Caki2 (cell line): ENCODE measurements around the gene ATP5F1B. TPM values are rescaled to one million over a fixed set of nuclear protein-coding genes. Genes with fewer than 3 reads are reported as not detected.

Experiments used
- DNase-seq: peaks from one replicate; pipeline ENCODE4 v3.0.0-alpha.2; 2015; ENCODE audit warnings: low read depth
- in situ Hi-C: cut with HindIII; loops from 2 replicates; pipeline ENCODE4 v1.10.0; 2016; ENCODE audit warnings: low sequenced_read_pairs, low pct_unique_long_range_greater_than_20kb, mixed read lengths
- total RNA-seq: library from RNA; depleted of rRNA; stranded (reverse); fragments of >200 nt; shearing (Covaris generic); gene quantifications from 2 replicates; pipeline ENCODE4 v1.2.3, GENCODE V29; 2014; ENCODE audit warnings: low replicate concordance; rRNA removed

Gene ATP5F1B
- 164 and 175 TPM in 2 replicates for total RNA-seq

DNA sequence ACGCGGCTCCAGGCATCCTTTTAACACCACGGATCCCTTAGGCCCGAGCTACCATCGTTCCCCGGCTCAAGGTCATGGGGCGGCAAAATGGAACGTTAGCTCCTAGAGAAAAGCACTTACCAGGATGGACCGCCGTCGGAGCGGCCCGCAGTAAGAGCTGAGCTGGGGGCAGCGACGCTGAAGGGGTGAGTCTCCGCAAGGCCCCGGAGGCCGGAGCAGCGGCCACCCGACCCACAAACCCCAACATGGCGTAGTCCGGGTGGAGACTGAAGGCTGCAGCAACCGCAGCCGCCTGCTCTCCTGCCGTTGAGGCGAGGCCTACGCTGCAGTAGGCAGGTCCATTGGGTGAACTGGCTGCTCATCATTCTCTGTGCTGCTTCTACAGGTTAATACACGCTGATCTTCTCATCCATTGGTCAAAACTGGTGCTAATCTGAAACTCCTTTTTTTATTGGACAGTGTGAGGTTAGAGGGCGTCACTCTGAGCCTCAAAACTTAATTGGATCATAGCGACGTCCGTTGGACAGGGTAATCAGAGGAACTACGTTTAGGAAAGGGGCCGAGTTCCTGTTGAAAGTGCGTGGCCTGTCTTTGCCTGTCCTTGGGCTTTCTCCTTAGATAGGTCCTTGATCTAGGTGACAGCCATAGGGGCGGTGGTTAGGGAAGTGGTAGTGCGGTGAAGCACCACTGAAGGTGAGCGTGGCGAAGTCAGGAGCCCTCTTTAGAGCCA, at the start of gene ATP5F1B:
Gene ATP5F1B (minus strand): TSS at position 268 of the 730 bp plus-strand sequence. CDS start 21 bp downstream, at position 247.
- in situ Hi-C loops, result no loop called here
- peak; percentile 100 for DNase-seq

DNA sequence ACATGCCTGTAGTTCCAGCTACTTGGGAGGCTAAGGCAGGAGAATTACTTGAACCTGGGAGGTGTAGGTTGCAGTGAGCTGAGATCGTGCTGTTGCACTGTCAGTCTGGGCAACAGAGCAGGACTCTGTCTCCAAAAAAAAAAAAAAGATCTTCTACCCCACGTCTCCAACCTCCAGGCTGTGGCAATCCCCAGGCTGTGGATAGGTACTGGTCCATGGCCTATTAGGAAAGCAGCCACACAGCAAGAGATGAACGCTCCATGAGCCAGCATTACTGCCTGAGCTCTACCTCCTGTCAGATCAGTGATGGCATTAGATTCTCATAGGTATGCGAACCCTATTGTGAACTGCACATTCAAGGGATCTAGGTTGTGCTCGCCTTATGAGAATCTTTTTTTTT, 48.4 kb upstream of the ATP5F1B start:
- in situ Hi-C loops, result no loop called here
- DNase-seq, result no peak

DNA sequence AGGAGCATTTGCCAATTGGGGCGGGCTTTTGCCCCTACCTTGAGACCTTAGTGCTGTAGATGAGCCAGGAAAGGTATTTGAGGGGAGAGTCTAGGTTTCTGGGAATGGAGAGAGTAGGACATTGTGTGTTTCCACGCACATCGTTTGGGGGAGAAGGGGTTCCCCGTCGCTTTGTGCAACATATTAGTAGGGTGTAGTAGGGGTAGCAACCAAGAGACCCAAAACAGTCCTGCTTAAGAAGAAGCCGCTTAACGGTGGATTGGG, 43.0 kb upstream of the ATP5F1B start:
- no peak for DNase-seq
- in situ Hi-C loops, result no loop called here

DNA sequence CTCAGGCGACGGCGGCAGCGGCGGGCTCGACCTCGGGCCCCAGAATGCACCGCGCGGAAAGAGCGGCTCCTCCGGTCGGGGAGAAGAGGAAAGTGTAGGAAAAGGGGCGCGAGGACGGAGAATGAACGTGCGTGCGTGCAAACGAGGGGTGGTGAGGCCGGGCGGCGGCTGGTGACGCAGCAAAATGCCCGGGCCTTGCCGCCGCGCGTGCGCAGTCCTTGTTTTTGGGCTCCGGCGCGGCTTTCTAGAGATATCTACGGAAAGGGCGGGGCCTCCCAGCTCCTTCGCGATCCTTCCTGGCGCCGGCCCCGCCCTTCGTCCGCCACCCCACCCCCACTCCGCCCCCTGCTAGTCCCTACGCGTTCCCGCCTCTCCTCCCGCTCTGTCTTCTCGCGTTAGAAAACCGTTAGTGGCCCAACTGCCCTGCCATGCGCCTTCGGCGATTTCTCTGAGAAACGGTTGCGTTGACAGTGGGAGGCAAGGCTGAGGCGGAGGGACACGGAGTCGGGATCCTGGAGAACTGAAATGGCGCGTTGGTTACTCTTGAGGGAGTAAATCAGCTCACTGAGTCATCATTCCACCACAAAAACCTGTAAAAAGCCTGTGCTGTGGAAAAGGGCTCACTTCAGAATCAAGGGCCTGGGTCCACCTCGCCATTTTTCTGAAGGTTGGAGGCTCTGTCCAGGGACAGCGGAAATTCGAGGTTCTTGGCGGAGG, 42.5 kb upstream of the ATP5F1B start, which contains the start of gene PTGES3:
Gene PTGES3 (minus strand): TSS at position 156 of the 717 bp plus-strand sequence. CDS start 285 bp downstream, outside the sequence.
- in situ Hi-C loops, result no loop called here
- peak; percentile 99 for DNase-seq

DNA sequence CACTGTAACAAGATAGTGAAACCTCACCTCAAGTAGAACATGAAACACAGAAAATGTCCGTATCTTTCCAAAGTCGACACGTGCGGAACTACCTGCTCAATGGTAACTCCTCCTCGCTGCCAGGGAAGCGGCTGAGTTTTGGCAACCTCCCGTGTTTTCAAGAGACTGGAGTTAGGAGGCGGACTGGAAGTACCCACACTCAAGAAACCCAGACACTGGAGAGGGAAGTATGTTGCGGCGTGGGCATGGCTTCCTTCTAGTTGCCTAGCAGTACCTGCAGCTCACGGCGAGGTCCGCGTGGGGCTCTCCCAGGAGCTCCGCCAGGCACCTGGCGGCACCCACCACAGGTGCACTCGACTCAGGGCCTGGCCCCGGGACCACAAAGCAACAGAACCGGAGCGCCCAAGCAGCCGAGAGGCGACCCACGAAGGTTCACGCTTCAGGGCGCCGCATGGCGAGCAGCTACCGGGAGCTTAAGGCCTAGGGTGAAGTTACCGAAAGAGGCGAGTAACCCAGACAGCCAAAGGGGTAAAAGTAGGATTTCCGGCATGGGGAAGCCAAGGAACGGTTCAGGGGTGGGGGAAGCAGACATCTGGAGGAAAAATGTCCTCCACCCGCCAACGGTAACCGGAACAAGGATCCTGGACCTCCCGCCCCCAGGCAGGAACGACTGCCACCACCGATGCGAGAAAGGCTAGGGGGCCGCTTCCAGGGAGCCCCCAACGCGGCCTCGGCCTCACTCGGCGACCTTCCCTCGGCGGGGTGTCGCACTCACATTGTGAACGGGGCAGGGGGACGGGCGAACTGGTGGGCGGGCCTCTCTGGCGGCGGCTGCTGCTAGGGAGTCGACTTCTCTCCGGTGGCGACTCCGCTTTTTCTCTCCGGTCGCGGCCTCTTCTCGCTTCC, 41.7 kb upstream of the ATP5F1B start:
- in situ Hi-C loops, result no loop called here
- peak; percentile 61 for DNase-seq

DNA sequence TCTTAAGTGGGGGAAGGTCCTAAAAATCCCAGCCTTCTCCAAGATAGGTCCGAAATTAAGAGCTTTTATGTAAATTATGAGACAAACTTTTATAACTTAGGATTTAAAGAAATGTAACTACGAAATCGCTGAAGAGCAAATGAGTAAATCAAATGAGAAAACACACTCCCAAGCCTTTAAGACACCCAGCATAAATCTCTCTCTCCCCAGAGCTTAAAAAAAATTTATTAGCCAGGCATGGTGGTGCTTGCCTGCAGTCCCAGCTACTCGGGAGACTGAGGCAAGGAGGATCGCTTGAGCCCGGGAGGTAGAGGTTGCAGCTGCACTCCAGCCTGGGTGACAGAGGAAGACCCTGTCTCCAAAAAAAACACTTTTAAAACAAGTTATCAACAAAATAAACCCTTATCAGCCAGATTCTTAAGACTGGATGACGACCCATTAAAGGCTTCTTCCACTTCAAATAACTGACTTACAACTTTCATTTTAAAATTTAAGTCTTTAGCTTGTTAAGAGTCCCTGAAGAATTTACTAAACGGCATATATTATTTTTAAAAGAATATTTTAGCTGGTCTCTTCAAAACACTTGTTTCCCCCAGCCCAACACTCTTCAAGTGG, 39.1 kb upstream of the ATP5F1B start:
- in situ Hi-C loops, result no loop called here
- DNase-seq, result peak; percentile 60

DNA sequence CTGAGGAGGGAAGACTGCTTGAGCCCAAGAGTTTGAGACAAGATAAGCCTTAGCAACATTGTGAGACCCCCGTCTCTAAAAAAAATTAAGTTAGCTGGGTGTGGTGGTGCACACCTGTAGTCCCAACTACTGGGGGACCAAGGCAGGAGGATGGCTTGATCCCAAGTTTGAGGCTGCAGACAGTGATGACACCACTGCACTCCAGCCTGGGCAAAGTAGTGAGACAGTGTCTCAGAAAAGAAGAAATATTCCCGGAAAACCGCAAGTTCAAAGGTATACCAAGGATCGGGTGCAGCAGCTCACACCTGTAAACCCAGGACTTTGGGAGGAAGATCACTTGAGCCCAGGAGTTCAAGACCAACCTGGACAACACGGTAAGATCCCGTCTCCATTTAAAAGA, 36.5 kb upstream of the ATP5F1B start:
- DNase-seq, result no peak

DNA sequence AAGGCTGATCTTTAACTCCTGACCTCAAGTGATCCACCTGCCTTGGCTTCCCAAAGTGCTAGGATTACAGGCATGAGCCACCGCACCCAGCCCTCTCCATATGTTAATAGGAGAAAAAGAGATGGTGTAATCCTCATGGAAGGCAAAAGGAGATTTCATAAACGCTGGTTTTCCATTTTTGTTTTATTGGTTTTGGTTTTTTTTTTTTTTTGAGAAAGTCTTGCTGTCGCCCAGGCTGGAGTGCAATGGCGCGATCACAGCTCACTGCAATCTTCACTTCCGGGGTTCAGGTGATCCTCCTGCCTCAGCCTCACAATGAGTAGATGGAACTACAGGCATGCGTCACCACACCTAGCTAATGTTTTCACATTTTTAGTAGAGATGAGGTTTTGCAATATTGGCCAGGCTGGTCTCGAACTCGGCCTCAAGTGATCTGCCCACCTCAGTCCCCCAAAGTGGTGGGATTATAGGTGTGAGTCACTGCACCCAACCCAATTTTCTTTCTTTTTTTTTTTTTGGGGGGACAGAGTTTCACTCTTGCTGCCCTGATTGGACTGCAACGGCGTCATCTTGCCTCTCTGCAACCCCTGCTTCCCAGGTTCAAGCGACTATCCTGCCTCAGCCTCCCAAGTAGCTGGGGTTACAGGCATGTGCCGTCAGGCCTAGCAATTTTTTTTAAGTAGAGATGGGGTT, 34.2 kb upstream of the ATP5F1B start:
- DNase-seq, result no peak
- in situ Hi-C loops, result no loop called here

More for the DNA sequence above, 36.5 kb upstream of the ATP5F1B start:
- in situ Hi-C loops, result no loop called here

DNA sequence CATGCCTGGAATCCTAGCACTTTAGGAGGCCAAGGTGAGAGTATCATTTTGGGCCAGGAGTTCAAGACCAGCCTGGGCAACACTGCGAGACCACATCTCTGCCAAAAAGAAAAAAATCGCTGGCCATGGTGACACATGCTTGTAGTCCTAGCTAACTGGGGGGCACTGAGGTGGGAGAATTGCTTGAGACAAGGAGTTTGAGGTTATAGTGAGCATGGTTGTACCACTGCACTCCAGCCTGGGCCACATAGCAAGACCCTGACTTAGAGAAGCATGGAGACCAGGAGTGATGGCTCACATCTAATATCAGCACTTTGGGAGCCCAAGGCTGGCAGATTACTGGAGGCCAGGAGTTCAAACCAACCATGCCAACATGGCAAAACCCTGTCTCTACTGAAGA, 33.1 kb upstream of the ATP5F1B start:
- in situ Hi-C loops, result no loop called here
- no peak for DNase-seq

DNA sequence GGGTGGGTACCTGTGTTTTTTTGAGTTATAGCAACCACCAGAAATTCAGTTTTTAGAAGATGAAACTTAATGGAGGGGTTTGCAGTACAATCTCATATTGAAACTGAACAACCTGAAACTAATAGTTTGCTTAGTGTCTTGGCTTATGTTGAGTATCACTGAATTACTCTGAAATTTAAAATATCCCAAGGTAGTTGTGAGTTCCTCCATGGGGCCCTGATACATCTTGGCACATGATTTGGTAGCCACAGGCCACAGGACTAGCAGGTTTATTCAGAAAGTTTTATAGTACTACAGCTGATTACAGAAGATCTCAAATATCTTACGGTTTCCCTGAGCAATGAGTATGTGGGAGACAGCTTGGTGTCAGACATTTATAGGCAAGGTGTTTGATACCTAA, 31.9 kb upstream of the ATP5F1B start:
- in situ Hi-C loops, result no loop called here
- DNase-seq, result no peak

DNA sequence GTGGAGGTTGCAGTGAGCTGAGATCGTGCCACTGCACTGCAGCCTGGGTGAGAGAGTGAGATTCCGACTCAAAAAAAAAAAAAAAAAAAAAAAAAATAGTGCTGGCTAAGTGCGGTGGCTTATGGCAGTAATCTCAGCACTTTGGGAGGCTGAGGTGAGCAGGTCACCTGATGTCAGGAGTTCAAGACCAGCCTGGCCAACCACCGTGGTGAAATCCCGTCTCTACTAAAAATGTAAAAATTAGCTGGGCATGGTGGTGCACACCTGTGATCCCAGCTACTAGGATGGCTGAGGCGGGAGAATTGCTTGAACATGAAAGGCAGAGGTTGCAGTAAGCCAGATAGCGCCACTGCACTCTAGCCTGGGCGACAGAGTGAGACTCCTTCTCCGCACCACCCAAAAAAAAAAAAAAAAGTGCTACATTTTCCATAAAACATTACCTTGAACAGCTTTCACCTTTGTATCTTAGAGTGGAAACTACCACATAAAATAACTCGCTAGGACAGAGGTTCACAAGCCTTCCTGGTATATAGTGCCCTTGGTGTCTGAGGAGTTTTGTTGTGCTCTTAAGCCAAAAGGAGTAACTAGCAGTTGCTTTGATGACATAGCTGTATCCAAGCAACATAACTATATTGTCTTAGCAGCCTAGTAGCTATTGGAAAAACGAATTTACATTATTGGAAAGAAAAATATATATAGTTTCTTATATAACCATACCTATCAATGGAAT, 31.2 kb upstream of the ATP5F1B start:
- no peak for DNase-seq
- in situ Hi-C loops, result no loop called here

DNA sequence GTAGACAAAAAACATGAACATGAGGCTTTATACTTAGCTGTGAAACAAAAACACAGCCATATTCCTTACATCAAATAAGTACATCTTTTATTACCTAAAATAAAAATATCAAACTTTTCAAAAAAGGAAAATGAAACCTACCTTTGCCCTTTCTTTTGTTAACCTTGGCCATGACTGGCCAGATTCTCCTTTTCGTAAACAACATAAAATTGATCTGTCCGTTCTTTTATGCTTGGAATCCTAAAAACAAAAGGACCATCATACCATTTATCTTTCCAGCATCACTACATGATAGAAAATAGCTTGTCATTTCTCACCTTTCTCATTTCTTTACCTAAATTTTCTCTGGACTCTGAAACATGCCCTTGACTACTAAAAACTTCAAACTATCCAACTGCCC, 25.8 kb upstream of the ATP5F1B start:
- DNase-seq, result no peak
- in situ Hi-C loops, result no loop called here

DNA sequence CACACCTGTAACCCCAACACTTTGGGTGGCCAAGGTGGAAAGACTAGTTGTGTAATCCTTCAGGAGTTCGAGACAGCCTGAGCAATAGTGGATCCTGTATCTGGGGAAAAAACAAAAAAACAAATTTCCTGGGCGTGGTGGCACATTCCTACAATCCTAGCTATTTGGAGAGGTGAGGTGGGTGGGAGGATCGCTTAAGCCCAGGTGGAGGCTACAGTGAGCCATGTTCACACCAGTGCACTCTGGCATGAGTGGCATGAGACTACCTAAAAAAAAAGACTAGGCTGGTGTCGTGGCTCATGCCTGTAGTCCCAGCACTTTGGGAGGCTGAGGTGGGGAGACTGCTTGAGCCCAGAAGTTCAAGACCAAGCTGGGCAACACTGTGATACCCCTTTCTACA, 25.1 kb upstream of the ATP5F1B start:
- no peak for DNase-seq
- in situ Hi-C loops, result no loop called here

DNA sequence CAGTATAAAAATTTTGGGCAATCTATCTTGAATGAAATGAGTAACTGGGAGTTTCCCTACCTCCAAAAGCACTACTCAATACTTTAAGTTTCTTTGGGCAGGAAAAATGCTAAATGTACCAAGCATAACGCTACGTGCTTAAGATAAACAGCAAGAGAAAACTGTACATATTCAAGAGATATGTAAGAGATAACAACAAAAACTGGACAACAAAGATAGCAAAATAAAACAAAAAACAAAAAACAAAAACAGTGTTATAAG, 22.3 kb upstream of the ATP5F1B start:
- in situ Hi-C loops, result no loop called here
- no peak for DNase-seq

DNA sequence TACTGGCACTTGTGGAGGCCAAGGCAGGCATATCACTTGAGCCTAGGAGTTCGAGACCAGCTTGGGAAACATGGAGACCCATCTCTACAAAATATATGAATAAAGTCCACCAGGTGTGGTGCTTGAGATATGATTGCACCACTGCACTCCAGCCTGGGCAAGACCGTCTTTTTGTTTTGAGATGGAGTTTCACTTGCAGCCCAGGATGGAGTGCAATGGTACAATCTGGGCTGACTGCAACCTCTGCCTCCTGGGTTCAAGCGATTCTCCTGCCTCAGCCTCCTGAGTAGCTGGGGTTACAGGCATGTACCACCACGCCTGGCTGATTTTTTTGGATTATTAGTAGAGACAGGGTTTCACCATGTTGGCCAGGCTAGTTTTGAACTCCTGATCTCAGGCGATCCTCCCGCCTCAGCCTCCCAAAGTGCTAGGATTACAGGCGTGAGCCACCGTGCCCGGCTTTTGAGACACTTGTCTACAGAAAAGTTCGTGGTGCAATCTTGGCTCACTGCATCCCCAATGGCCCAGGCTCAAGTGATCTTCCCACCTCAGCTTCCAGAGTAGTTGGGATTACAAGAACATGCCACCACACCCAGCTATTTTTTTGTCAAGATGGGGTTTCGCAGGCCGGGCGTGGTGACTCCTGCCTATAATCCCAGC, 16.3 kb upstream of the ATP5F1B start:
- in situ Hi-C loops, result no loop called here
- DNase-seq, result no peak

DNA sequence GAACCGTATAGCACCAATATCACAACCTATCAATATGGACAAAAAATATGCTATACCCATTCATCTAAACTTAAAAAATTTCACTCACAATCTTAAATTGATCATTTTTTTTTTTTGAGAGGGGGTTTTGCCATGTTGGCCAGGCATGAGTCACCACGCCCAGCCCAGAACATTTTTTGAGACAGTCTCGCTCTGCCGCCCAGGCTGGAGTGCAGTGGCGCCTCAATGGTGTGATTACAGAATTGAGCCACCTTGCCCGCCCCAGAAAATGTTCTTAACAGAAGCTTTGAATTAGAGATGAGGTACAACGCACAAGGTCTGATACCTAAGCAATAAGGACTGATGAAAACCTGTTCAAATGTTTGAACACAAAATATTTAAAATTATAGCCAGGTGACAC, 15.8 kb upstream of the ATP5F1B start:
- peak; percentile 44 for DNase-seq
- in situ Hi-C loops, result no loop called here

DNA sequence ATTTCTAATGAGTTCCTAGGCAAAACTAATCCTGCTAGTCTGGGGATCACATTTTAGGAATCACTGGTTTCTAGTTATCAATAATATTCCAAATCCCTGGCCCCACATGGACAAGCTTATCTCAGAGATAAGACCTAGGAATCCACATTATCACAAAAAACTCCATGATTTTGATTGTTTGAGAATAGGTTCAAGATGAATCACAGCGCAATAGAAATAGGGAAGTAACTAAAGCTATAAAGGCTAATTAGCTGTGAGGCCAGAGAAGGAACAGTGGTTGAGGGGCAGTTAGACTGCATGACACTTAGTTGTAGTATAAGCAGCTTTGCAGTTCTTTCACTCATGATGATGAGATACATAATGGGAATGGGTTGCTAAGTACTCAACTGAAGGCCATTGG, 13.1 kb upstream of the ATP5F1B start:
- DNase-seq, result no peak
- in situ Hi-C loops, result no loop called here
